NCI-H2196 (cell line): ENCODE measurements around the gene NOXRED1.
A peak's percentile ranks its signal among the peaks of the same experiment; 100 is the strongest.

ENCODE experiments used
- DNase-seq: peaks from one replicate; lab custom pipeline; 2025; ENCODE audit not compliant: unreplicated experiment; lab: John Stamatoyannopoulos, UW

The NOXRED1 gene

GRCh38 chr14:77409131-77409533 is 14.2 kb downstream of the NOXRED1 start:
- no peak for DNase-seq

GRCh38 chr14:77407158-77407557 is 16.2 kb downstream of the NOXRED1 start:
- no peak for DNase-seq

GRCh38 chr14:77406718-77407117 is 16.6 kb downstream of the NOXRED1 start:
- DNase-seq, result no peak

- DNase-seq, result no peak
Measured at GRCh38 chr14:77406086-77406485, 17.2 kb downstream of the NOXRED1 start.

- DNase-seq, result no peak
Measured at GRCh38 chr14:77403768-77404167, 19.6 kb downstream of the NOXRED1 start.

GRCh38 chr14:77400216-77400615 is 23.1 kb downstream of the NOXRED1 start:
- no peak for DNase-seq

- DNase-seq, result no peak
Measured at GRCh38 chr14:77390188-77390587, 33.1 kb downstream of the NOXRED1 start.

GRCh38 chr14:77378701-77379100 is 44.6 kb downstream of the NOXRED1 start:
- no peak for DNase-seq

GRCh38 chr14:77377502-77377844 is 45.9 kb downstream of the NOXRED1 start:
- no peak for DNase-seq

- peak; percentile 85 for DNase-seq
Measured at GRCh38 chr14:77376771-77377501, 46.4 kb downstream of the NOXRED1 start, which contains the start of the genes SAMD15 and TMED8. SAMD15 (plus strand) TSS chr14:77377379; CDS start chr14:77377419, 40 bp downstream. TMED8 (minus strand) TSS chr14:77377094; CDS start chr14:77377053, 41 bp downstream.

GRCh38 chr14:77375973-77376770 is 47.2 kb downstream of the NOXRED1 start:
- no peak for DNase-seq

GRCh38 chr14:77375164-77375950 is 48.0 kb downstream of the NOXRED1 start:
- no peak for DNase-seq

- DNase-seq, result no peak
Measured at GRCh38 chr14:77372304-77372841, 51.0 kb downstream of the NOXRED1 start.

GRCh38 chr14:77369285-77369684 is 54.0 kb downstream of the NOXRED1 start:
- no peak for DNase-seq

GRCh38 chr14:77364146-77364545 is 59.2 kb downstream of the NOXRED1 start:
- no peak for DNase-seq

GRCh38 chr14:77359626-77360025 is 63.7 kb downstream of the NOXRED1 start:
- no peak for DNase-seq

- no peak for DNase-seq
Measured at GRCh38 chr14:77356899-77357298, 66.4 kb downstream of the NOXRED1 start.

GRCh38 chr14:77355811-77356210 is 67.5 kb downstream of the NOXRED1 start:
- DNase-seq, result no peak

- no peak for DNase-seq
Measured at GRCh38 chr14:77353469-77354141, 69.7 kb downstream of the NOXRED1 start.

- no peak for DNase-seq
Measured at GRCh38 chr14:77347751-77348150, 75.6 kb downstream of the NOXRED1 start.

- no peak for DNase-seq
Measured at GRCh38 chr14:77346495-77346894, 76.8 kb downstream of the NOXRED1 start.
